Activated T-helper 2 cell treated with anti-CD3 and anti-CD28 coated beads, Interferon-gamma antibody, Interleukin-2, Interleukin-4, amounts not matched to agents 10 μg/mL and 5 μg/mL and 100 μg/mL, durations not matched to agents 14 hours and 24 hours and 36 hours (primary cell): Measurements from ENCODE around the gene KRT7. TPM values are rescaled to one million over a fixed set of nuclear protein-coding genes. Genes with fewer than 3 reads are reported as not detected.

ENCODE experiments used
- DNase-seq: peaks from one replicate; pipeline ENCODE4 v3.0.0; 2021; ENCODE audit warnings: low spot score
- H3K27ac Mint-ChIP-seq: one replicate; pipeline ENCODE4 v1.8.0; 2021; ENCODE audit warnings: mixed read lengths
- H3K27me3 Mint-ChIP-seq: one replicate; pipeline ENCODE4 v1.8.0; 2021; ENCODE audit warnings: low read depth, mixed read lengths
- H3K36me3 Mint-ChIP-seq: one replicate; pipeline ENCODE4 v1.8.0; 2021; ENCODE audit warnings: low read depth, mixed read lengths
- H3K4me1 Mint-ChIP-seq: one replicate; pipeline ENCODE4 v1.8.0; 2021; ENCODE audit warnings: low read depth, mixed read lengths
- H3K4me3 Mint-ChIP-seq: one replicate; pipeline ENCODE4 v1.8.0; 2021; ENCODE audit warnings: low read depth, mild to moderate bottlenecking, moderate library complexity, mixed read lengths
- H3K9me3 Mint-ChIP-seq: one replicate; pipeline ENCODE4 v1.8.0; 2021; ENCODE audit warnings: mixed read lengths
- intact Hi-C: fragments of 100-400 bp; cut with micrococcal nuclease; formaldehyde crosslinking; loops from one replicate; pipeline ENCODE4 v1.15.1; 2023
- total RNA-seq: library from RNA; stranded (reverse); gene quantifications from 2 replicates; pipeline ENCODE4 v1.2.3, GENCODE V29; 2022

KRT7 gene
- total RNA-seq, 1 donor from 2014 or later, result 4.2 TPM

DNA sequence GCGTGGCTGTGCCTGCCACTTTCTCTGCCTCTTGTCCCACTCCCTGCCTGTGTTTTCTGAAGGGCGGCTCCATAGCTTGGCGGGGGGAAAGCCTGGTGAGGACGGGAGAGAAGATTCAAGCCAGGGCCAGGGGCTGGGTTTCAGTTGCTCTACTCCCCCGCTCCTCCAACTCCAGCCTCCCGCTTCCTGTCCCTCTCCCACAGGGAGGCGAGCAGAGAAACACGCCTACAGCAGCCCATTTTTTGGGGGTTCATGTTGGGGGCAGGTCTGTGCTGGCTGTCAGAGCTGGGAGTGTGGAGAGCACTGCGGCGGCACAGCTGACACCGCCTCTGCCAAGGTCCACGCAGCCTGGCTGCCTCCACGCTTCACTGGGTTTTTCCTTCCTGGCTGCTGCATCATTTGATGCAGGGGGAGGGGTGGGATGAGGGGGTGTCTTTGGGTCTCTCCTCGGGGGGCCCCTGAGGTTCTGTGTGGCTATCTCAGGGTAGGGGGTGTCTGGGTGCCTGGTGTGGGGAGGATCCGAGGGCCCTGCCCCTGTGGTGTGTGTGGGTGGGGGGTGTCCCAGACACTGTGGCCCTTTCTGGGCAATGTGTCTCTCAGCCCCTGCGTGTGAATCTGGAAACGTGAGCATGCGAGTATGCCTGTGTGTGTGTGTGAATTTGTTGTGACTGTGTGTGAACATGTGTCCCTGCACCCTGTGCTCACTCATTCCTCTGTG lies 30.5 kb upstream of the KRT7 start:
- Mint-ChIP-seq H3K27ac (no peak overlapping the region), H3K4me1 (peaks cover 6% of the 10 kb centered on the region), H3K4me3 (no peak overlapping the region), H3K36me3 (no peaks in the 10 kb centered on the region), H3K9me3 (no peaks in the 10 kb centered on the region), H3K27me3 (peaks cover 8% of the 10 kb centered on the region)
- intact Hi-C loops, result no loop called here
- DNase-seq, result no peak

DNA sequence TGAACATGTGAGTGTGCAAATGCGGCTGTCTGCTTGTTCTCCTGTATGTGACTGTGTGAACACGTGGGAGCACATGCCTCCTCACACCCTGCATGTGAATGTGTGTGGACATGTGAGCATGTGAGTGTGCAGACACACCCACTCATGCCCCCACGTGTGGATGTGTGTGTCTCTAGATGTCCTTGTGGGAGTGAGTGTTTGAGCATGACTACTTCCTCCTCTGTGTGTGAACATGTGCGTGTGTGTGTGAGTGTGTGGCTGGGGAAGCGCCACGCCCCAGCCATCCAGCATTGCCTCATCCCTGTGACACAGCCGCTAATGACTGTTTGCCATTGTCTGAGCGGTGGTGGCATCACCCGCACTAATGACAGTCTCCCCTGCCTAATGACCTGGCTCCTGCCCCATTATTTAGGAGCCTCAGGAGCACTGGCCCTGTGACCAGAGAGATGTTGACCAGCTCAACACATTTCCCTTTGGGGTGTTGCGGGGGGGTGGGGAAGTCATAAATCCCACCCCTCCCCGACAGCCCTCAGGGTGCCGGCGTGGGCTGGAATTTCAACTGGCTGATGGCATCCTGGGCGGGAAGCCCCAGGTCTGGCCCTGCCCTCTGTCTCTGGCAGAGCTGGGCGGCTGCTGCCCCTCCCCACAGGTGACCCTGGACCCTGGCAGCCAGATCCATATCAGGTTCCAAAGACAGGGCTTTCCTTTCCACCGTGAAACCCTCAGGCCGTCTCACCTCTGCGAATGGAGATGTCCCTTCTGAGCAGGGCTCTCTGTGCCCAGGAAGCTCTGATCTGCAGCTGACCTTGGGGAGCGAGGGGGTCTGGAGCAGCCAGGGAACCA lies 29.7 kb upstream of the KRT7 start:
- no peak for DNase-seq
- Mint-ChIP-seq H3K4me3 (no peak overlapping the region), H3K9me3 (no peaks in the 10 kb centered on the region), H3K36me3 (no peaks in the 10 kb centered on the region), H3K4me1 (peaks cover 6% of the 10 kb centered on the region), H3K27me3 (peaks cover 8% of the 10 kb centered on the region), H3K27ac (no peak overlapping the region)
- intact Hi-C loops, result no loop called here

DNA sequence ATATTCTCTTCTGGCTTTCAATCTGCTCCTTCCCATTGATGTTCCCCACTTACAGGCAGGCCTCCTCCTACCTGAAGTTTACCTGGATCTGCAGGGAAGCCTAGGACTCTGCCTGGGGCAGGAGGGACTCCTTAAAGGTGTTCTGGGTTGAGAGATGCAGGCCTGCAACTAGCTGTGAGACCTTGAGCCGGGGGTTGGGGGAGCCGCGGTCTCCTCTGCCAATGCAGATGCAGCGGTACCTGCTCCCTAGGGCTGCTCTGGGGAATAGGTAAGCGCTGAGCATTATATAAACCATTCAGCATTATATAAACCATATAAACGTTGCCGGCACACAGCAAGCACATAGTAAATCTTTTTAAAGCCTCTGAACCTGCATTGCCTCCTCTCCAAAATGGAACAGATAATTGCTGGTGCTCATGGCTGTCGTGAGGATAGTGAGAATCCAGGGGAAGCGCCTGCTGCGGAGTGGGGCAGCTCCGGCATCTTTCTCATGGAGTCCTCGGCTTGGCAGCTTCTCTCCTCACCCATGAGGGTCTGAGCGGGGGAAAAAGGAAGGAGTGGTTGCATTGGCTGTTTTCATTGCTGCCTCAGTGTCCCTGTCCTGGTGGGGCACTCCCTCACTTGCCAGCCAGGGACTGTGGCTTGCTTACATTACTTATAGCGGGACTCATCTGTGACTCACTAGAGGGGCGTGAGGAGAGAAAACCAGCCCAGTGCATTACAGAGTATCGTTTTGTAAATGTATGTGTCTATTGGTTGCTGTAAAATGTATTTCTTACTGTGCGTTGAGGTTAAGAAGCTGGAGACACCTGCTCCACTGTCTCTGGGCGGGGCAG lies 28.7 kb upstream of the KRT7 start:
- peaks cover 12% of the 10 kb centered on the region for H3K27me3 Mint-ChIP-seq
- intact Hi-C loops, result no loop called here
- DNase-seq, result no peak
- H3K4me1 Mint-ChIP-seq, result peaks cover 6% of the 10 kb centered on the region
- H3K36me3 Mint-ChIP-seq, result no peaks in the 10 kb centered on the region
- H3K4me3 Mint-ChIP-seq, result no peak overlapping the region
- H3K9me3 Mint-ChIP-seq, result no peaks in the 10 kb centered on the region
- H3K27ac Mint-ChIP-seq, result no peak overlapping the region

DNA sequence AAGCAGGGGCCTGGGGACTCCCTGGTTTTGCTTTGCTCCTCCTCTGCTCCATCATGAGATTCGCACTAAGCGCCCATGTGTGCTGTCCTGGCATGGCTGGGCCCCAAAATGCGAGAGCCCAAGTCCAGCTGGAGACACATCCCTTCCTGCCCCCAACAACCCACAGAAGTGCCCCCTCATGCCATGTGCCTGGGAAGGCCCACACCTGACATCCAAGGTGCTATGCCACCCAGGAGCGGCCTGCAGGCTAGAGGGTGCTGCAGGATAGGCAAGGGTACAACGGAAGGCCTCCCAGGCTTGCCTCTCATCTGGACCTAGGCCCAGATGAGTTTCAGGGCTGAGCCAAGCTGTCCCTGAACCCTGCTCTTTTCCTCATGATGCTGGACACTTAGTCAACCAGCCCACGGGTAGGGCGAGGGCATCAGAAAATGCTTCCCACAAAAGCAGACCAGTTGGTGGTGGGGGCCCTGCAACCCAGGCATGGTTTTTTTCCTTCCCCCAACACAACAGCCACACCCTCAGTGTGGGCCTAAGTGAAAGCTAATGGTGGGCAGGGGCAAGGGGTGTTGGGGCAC lies 28.0 kb upstream of the KRT7 start:
- Mint-ChIP-seq H3K4me3 (no peak overlapping the region), H3K27me3 (peaks cover 16% of the 10 kb centered on the region), H3K9me3 (no peaks in the 10 kb centered on the region), H3K36me3 (no peaks in the 10 kb centered on the region), H3K4me1 (peaks cover 6% of the 10 kb centered on the region), H3K27ac (no peak overlapping the region)
- no peak for DNase-seq
- intact Hi-C loops, result no loop called here

DNA sequence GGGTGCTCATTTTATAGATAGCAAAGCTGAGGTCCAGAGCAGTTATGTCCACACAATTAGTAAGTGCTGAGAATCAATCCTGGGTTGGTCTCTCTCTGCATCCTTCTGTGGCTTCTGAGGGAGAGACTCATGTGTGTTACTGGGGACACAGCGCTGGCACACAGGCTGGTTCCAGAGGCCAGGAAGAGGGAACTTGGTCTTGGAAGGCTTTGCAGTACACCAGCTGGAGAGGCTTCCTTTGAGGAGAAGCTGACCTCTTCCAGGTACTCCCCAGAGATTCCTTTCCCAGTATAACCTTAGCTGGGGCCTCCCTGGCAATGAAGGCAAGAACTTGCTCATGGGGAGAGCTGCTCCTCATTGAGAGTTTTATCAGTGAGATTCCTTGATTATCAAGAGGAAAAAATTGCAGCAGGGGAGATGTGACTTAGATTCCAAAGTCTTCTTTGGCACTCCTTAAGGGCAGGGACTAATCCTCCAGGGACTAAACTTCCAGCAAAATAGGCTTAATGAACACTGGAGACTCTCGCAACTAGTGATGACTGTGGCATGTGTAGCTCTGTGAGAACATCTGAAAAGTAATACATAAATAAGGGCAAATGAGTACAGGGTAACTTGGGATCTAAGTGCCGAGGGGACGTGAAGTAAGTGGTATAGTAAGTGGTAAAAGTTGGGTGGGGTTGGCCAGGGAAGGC lies 27.3 kb upstream of the KRT7 start:
- H3K36me3 Mint-ChIP-seq, result no peaks in the 10 kb centered on the region
- no peaks in the 10 kb centered on the region for H3K9me3 Mint-ChIP-seq
- DNase-seq, result no peak
- H3K4me3 Mint-ChIP-seq, result no peak overlapping the region
- no peak overlapping the region for H3K27ac Mint-ChIP-seq
- intact Hi-C loops, result no loop called here
- H3K27me3 Mint-ChIP-seq, result peaks cover 17% of the 10 kb centered on the region
- H3K4me1 Mint-ChIP-seq, result peaks cover 6% of the 10 kb centered on the region

DNA sequence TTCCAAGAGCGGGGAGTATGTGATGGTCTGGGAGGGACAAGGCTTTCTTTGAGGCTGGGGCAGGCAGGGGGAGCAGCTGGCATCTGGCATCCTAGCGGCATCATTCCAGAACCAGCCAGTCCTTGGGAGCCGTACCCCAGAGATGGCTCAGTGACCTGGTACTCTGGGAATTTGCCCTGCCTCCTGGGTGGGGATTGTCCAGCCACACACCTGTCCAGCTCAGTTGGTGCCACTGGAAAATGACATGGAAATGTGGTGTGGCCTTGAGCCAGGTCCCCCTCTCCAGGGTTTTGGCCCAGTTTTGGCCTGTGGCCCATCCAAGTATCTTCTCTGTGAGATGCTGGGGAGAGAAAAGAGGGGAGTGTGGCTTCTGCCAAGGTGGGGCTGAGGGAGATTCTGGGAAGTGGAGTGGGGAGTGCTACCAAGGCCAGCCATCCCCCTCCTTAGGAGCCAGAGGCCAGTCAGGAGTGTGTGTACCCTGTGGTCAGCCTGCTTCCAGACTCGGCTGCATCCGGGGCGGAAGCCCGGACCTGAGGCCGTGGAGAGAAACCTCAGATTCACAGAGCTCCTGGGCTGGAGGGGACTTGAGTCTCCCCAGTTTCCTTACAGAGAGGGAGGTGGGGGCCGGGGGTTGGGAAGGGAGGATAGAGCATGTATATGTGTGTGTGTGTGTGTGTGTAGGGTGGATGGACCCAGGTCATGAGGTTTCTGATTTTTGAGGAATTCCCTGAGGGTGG lies 26.6 kb upstream of the KRT7 start:
- DNase-seq, result no peak
- intact Hi-C loops, result no loop called here
- Mint-ChIP-seq H3K36me3 (no peaks in the 10 kb centered on the region), H3K4me1 (peaks cover 6% of the 10 kb centered on the region), H3K4me3 (no peak overlapping the region), H3K9me3 (no peaks in the 10 kb centered on the region), H3K27me3 (peaks cover 16% of the 10 kb centered on the region), H3K27ac (no peak overlapping the region)

DNA sequence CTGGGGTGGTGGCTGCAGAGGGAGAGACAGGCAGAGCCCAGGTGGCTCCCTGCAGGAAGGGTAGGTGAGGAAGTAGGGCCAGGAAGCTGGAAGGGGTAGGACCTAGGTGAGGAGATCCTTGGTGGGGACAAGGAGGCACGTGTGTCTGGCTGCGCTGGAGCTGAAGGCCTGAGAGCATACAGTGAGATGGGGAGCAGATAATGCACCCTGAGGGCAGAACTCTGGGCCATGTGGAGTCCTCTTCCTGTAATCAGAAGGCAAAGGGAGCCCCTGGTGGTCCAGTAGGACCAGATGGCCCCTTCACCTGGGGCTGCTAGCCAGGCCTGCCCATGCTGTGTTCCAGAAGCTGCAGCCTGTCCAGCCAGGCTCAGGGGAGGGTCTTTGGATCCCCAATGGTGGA lies 25.9 kb upstream of the KRT7 start:
- H3K4me3 Mint-ChIP-seq, result no peak overlapping the region
- H3K27ac Mint-ChIP-seq, result no peak overlapping the region
- H3K27me3 Mint-ChIP-seq, result peaks cover 15% of the 10 kb centered on the region
- intact Hi-C loops, result no loop called here
- H3K36me3 Mint-ChIP-seq, result no peaks in the 10 kb centered on the region
- DNase-seq, result no peak
- peaks cover 6% of the 10 kb centered on the region for H3K4me1 Mint-ChIP-seq
- H3K9me3 Mint-ChIP-seq, result no peaks in the 10 kb centered on the region

DNA sequence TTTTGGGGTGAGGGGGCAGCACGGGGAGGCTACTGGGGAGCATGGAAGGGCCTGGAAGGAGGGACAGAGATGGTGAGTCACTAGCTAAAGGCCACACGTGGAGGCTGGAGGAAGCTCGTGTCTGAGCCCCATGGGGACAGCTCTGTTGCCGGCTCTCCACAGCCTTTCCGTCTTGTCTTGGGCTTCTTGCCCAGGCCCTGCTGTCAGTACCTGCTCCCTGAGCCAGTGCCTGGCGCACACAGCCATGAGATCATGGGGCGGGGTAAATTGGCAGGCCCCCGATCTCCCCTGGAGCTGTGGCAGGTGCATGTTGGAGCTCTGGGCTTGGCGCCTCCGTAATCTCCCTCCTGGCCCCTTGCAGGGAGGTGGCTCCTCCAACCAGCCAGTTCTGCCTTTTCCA lies 25.1 kb upstream of the KRT7 start:
- H3K4me1 Mint-ChIP-seq, result peaks cover 3% of the 10 kb centered on the region
- no peak overlapping the region for H3K4me3 Mint-ChIP-seq
- H3K36me3 Mint-ChIP-seq, result no peaks in the 10 kb centered on the region
- intact Hi-C loops, result no loop called here
- no peaks in the 10 kb centered on the region for H3K9me3 Mint-ChIP-seq
- peaks cover 14% of the 10 kb centered on the region for H3K27me3 Mint-ChIP-seq
- H3K27ac Mint-ChIP-seq, result no peak overlapping the region
- no peak for DNase-seq

DNA sequence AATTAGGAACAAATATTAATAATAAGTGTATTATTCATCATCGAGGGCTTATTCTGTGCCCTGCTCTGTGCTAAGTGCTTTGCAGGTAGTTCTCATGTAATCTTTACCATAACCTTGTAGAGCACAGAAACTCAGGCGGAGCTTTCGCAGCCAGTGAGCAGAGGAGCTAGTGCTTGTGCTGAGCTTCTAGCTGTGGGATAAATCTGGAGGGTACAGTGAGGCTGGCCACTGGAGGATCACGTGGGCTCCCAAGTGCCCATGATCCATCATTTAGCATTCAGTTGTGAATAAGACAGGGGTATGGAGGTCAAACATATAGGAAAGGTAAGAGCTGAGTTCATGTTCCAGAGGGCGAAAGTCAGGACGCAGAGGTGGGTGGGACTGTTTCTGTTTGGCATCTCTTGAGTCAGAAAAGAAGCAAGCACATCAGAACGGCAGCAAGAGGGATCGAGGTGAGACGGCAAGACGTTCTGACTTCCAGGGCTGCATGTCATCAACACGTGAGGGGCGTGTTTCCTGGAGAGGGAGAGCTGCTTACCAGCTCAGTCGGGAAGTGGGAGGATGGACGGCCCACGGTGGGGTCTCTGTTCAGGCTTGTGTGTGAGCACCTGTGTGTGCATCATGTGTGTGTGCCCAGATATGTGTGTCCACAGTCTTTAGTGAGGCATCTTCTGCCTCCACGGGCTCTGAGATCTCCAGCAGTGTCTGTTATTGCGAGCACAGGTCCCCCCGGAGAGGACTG lies 24.4 kb upstream of the KRT7 start:
- H3K27me3 Mint-ChIP-seq, result peaks cover 12% of the 10 kb centered on the region
- H3K27ac Mint-ChIP-seq, result no peak overlapping the region
- H3K4me1 Mint-ChIP-seq, result peaks cover under 1% of the 10 kb centered on the region
- intact Hi-C loops, result no loop called here
- no peaks in the 10 kb centered on the region for H3K36me3 Mint-ChIP-seq
- no peak overlapping the region for H3K4me3 Mint-ChIP-seq
- H3K9me3 Mint-ChIP-seq, result no peaks in the 10 kb centered on the region
- no peak for DNase-seq

DNA sequence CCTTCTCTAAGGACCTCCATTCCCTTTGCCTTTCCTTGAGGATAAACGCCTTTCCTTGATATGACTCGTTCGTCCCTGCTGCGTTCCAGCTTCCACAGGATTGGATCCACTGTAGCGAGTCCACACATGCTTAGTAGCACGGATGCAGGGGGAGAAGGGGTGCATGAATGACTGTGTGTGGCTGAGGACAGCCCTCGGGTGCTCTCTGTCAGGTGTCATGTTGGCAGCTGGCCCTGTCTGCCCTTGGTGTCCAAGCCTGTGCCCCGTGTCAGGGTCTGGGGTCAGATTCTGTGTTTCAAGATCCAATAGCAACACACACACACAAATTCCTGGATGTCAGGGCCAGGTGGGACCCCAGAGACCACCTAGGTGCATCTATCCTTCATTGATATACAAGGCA lies 23.7 kb upstream of the KRT7 start:
- intact Hi-C loops, result no loop called here
- no peak for DNase-seq
- peaks cover 12% of the 10 kb centered on the region for H3K27me3 Mint-ChIP-seq
- H3K36me3 Mint-ChIP-seq, result no peaks in the 10 kb centered on the region
- peaks cover 2% of the 10 kb centered on the region for H3K4me1 Mint-ChIP-seq
- no peak overlapping the region for H3K27ac Mint-ChIP-seq
- H3K4me3 Mint-ChIP-seq, result no peak overlapping the region
- no peaks in the 10 kb centered on the region for H3K9me3 Mint-ChIP-seq

DNA sequence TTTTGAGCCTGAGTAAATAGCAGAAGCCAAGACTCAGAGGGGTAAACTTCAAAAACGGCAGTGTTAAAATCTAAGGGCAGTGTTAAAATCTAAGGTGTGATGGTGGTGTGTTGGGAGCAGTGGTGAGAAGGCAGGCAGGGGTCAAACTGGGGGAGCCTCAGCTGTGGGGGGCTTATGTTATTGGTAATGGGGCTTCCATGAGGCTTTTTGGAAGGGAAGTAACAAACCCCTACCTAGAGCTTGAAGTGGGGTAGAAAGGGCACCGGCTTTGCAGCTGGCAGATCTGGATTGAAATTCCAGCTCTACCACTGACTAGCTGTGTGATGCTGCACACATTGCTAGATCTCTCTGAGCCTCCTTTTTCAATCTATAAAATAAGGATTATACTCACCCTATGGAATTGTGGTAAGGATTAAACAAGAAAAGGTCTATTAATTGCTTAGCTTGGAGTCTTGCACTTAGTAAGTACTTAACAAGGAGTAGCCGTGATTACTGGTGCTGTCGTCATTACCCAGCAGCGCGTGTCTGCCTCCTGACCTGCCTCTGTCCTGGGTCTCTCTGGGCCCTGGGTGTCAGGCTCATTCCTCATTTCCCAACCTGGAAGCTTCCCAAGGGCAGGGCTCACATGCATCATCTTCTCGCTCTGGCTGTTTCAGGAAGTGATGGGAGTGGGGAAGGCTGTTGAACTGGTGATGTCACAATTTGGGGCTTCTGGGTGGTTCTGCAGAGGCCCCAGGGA lies 22.7 kb upstream of the KRT7 start:
- Mint-ChIP-seq H3K36me3 (no peaks in the 10 kb centered on the region), H3K27me3 (peaks cover 14% of the 10 kb centered on the region), H3K27ac (no peak overlapping the region), H3K9me3 (no peaks in the 10 kb centered on the region), H3K4me3 (no peak overlapping the region), H3K4me1 (peaks cover 2% of the 10 kb centered on the region)
- no peak for DNase-seq
- intact Hi-C loops, result loop anchor here (5.0 kb wide), 1 partner anchor 53 kb away; no protein-coding TSS in a partner anchor
